ENCODE data around the gene ABHD12.

ABHD12 gene

DNA sequence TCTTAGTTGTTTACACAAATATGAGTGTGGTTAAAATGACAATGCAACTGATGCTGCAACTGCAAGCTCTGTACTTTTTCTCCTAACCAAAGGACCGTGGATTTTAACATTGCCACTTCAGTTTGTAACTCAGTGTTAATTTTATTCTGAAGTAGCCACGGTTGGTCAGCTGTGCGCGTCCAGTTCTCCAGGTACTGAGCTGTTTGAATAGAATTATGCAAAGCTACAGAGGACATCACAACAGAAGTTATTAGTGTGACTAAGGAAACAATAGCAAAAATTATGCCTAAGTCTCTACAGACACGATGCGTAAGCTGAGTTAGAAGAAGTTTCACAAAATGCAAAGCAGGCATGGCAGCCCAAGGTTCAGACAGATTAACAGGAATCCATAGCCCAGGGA is 4.4 kb upstream of the ABHD12 start:
- no peak overlapping the region for H3K23ac ChIP-seq (ENCODE audit: low read length)
- no peak overlapping the region for H3K4ac ChIP-seq (ENCODE audit: low read depth, low read length)
- H2BK5ac ChIP-seq (ENCODE audit: low read length): no peak overlapping the region
- H4K8ac ChIP-seq (ENCODE audit: low read depth, low read length): no peak overlapping the region
- H2AK5ac ChIP-seq (ENCODE audit: low read length): no peak overlapping the region
- no peak for DNase-seq
- no peaks in the 10 kb centered on the region for H3K79me1 ChIP-seq (ENCODE audit: low read length)
- H3K27me3 ChIP-seq (ENCODE audit: insufficient read depth, low read length, poor library complexity): no peaks in the 10 kb centered on the region
- H3K79me2 ChIP-seq (ENCODE audit: control insufficient read depth, insufficient read depth, low read length): peaks cover under 1% of the 10 kb centered on the region
- H3K4me1 ChIP-seq (ENCODE audit: control insufficient read depth, low read depth, low read length): peaks cover 4% of the 10 kb centered on the region
- no peak overlapping the region for H4K5ac ChIP-seq (ENCODE audit: low read length)
- no peak overlapping the region for H3K27ac ChIP-seq (ENCODE audit: low read depth, low read length)
- no CpG with 5 or more reads among the region's 6 CpGs for WGBS (ENCODE audit: extremely low coverage, insufficient coverage, low lambda C conversion rate)
- H3K18ac ChIP-seq (ENCODE audit: low read length): no peak overlapping the region
- H2BK15ac ChIP-seq (replicated peaks; ENCODE audit: low read depth): no peak overlapping the region
- no peak overlapping the region for H2BK120ac ChIP-seq (ENCODE audit: low read depth, low read length)
- H3K4me2 ChIP-seq (ENCODE audit: low read length): no peak overlapping the region
- H3K9ac ChIP-seq (ENCODE audit: low read length): no peak overlapping the region
- no peak overlapping the region for H3K56ac ChIP-seq (ENCODE audit: low read length)
- no peaks in the 10 kb centered on the region for H3K36me3 ChIP-seq (ENCODE audit: control insufficient read depth, insufficient read depth, low read length)
- no peak overlapping the region for H3K4me3 ChIP-seq (ENCODE audit: low read length)

DNA sequence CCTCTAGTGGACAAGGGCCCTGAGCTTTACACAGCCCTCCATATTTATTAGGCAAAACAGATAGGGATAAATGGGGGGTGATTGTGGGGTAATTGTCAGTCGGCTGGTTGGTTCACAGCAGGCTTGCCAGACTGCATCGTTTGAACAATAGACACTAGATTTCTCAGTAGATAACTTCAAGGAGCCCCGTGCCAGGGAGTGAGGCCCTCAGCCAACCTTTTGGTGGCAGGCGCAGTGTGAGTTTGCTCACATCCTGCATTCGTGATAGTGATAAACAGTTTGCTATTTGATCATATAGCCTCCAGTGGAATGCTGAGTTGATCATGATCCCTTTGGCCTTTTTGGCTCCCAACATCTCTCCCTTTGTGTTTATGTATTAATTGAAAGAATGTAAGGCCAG is 3.6 kb upstream of the ABHD12 start:
- no peak overlapping the region for H3K4me3 ChIP-seq (ENCODE audit: low read length)
- no peak overlapping the region for H3K9ac ChIP-seq (ENCODE audit: low read length)
- H3K36me3 ChIP-seq (ENCODE audit: control insufficient read depth, insufficient read depth, low read length): no peaks in the 10 kb centered on the region
- no peak overlapping the region for H3K18ac ChIP-seq (ENCODE audit: low read length)
- no peak overlapping the region for H2BK5ac ChIP-seq (ENCODE audit: low read length)
- no CpG with 5 or more reads among the region's 5 CpGs for WGBS (ENCODE audit: extremely low coverage, insufficient coverage, low lambda C conversion rate)
- no peak overlapping the region for H3K27ac ChIP-seq (ENCODE audit: low read depth, low read length)
- no peak overlapping the region for H3K4me2 ChIP-seq (ENCODE audit: low read length)
- H3K4me1 ChIP-seq (ENCODE audit: control insufficient read depth, low read depth, low read length): peaks cover 6% of the 10 kb centered on the region
- H3K27me3 ChIP-seq (ENCODE audit: insufficient read depth, low read length, poor library complexity): no peaks in the 10 kb centered on the region
- DNase-seq: peak; percentile 70
- H2BK15ac ChIP-seq (replicated peaks; ENCODE audit: low read depth): no peak overlapping the region
- H2BK120ac ChIP-seq (ENCODE audit: low read depth, low read length): no peak overlapping the region
- H4K5ac ChIP-seq (ENCODE audit: low read length): no peak overlapping the region
- H2AK5ac ChIP-seq (ENCODE audit: low read length): no peak overlapping the region
- H3K23ac ChIP-seq (ENCODE audit: low read length): no peak overlapping the region
- no peak overlapping the region for H3K4ac ChIP-seq (ENCODE audit: low read depth, low read length)
- H4K8ac ChIP-seq (ENCODE audit: low read depth, low read length): no peak overlapping the region
- H3K79me1 ChIP-seq (ENCODE audit: low read length): peaks cover 3% of the 10 kb centered on the region
- no peak overlapping the region for H3K56ac ChIP-seq (ENCODE audit: low read length)
- peaks cover 8% of the 10 kb centered on the region for H3K79me2 ChIP-seq (ENCODE audit: control insufficient read depth, insufficient read depth, low read length)

DNA sequence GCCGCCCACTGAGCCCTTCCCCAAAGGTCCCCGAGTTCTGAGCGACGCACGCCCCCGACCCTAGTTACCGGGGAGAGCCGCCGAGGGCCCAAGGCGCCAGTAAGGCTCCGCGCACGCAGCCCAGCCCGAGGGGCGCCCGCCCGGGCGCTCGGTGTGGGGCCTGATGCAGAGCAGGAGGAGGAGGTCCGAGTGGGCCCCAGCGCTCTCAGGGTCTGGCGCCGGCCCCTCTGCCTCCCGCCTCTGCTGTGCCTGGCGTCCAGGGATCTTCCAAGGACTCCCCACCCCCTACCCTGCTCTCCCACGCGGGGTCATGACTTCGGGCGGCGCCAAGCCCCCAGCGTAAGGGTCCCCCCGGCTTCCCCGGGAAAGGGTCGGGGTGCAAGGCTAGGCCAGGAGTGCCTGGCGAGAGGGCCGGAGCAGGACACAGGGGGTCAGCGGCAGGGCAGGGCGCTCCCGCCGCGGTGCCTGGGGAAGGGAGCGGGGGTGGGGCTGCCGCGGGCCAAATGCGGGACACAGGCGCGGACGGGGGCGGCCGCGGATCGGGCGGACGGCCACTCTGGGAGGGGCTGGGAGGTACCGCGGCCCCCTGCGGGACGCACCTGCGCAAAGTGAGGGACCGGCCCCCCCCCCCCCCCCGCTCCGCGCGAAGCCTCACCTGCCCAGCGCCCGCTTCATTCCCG is 637 bp downstream of the ABHD12 start:
- Histone ChIP-seq H3K4ac (ENCODE audit: low read depth, low read length) (peak overlapping the region; percentile 46), H3K4me2 (ENCODE audit: low read length) (peak overlapping the region; percentile 97), H3K27me3 (ENCODE audit: insufficient read depth, low read length, poor library complexity) (no peaks in the 10 kb centered on the region), H3K9ac (ENCODE audit: low read length) (peak overlapping the region; percentile 89), H3K27ac (ENCODE audit: low read depth, low read length) (peak overlapping the region; percentile 91), H3K36me3 (ENCODE audit: control insufficient read depth, insufficient read depth, low read length) (no peaks in the 10 kb centered on the region), H2BK15ac (replicated peaks; ENCODE audit: low read depth) (no peak overlapping the region), H3K4me1 (ENCODE audit: control insufficient read depth, low read depth, low read length) (peaks cover 7% of the 10 kb centered on the region), H2BK120ac (ENCODE audit: low read depth, low read length) (no peak overlapping the region), H4K8ac (ENCODE audit: low read depth, low read length) (no peak overlapping the region), H3K56ac (ENCODE audit: low read length) (peak overlapping the region; percentile 98), H3K4me3 (ENCODE audit: low read length) (peak overlapping the region; percentile 80), H4K5ac (ENCODE audit: low read length) (no peak overlapping the region), H3K79me2 (ENCODE audit: control insufficient read depth, insufficient read depth, low read length) (peaks cover 23% of the 10 kb centered on the region), H2AK5ac (ENCODE audit: low read length) (no peak overlapping the region), H3K23ac (ENCODE audit: low read length) (no peak overlapping the region), H2BK5ac (ENCODE audit: low read length) (peak overlapping the region; percentile 59), H3K18ac (ENCODE audit: low read length) (peak overlapping the region; percentile 9), H3K79me1 (ENCODE audit: low read length) (peaks cover 8% of the 10 kb centered on the region)
- peak; percentile 48 for DNase-seq
- no CpG with 5 or more reads among the region's 67 CpGs for WGBS (ENCODE audit: extremely low coverage, insufficient coverage, low lambda C conversion rate)

DNA sequence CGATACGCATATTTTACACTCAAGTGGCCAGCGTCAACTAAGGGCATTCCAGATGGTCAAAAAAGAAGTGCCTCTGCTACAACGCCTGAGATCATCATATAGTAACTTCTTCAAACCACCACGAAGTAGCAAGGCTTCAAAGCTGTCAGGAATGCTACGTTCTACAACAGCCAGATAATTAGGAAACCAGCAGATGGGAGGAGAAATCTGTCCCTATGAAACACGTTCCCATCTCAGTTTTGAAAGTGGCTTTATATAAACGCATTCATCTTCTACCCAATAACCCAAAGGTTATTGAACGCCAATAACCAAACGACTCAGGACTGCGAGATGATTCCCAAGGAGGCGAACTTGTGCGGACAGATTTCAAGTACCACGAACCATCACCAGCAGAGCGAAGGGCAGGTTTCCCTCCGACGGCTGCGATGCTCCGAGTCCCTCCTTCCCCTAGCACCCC is 1.2 kb downstream of the ABHD12 start:
- peak overlapping the region; percentile 89 for H3K9ac ChIP-seq (ENCODE audit: low read length)
- DNase-seq: peak; percentile 46
- H2AK5ac ChIP-seq (ENCODE audit: low read length): no peak overlapping the region
- H4K8ac ChIP-seq (ENCODE audit: low read depth, low read length): no peak overlapping the region
- H3K4me1 ChIP-seq (ENCODE audit: control insufficient read depth, low read depth, low read length): peaks cover 7% of the 10 kb centered on the region
- no CpG with 5 or more reads among the region's 19 CpGs for WGBS (ENCODE audit: extremely low coverage, insufficient coverage, low lambda C conversion rate)
- no peaks in the 10 kb centered on the region for H3K36me3 ChIP-seq (ENCODE audit: control insufficient read depth, insufficient read depth, low read length)
- no peak overlapping the region for H2BK15ac ChIP-seq (replicated peaks; ENCODE audit: low read depth)
- peak overlapping the region; percentile 80 for H3K4me3 ChIP-seq (ENCODE audit: low read length)
- no peak overlapping the region for H3K27ac ChIP-seq (ENCODE audit: low read depth, low read length)
- H2BK5ac ChIP-seq (ENCODE audit: low read length): no peak overlapping the region
- no peak overlapping the region for H3K4ac ChIP-seq (ENCODE audit: low read depth, low read length)
- H3K79me1 ChIP-seq (ENCODE audit: low read length): peaks cover 8% of the 10 kb centered on the region
- H3K56ac ChIP-seq (ENCODE audit: low read length): peak overlapping the region; percentile 98
- H2BK120ac ChIP-seq (ENCODE audit: low read depth, low read length): no peak overlapping the region
- peak overlapping the region; percentile 97 for H3K4me2 ChIP-seq (ENCODE audit: low read length)
- H3K23ac ChIP-seq (ENCODE audit: low read length): peak overlapping the region; percentile 89
- H3K18ac ChIP-seq (ENCODE audit: low read length): peak overlapping the region; percentile 9
- H3K79me2 ChIP-seq (ENCODE audit: control insufficient read depth, insufficient read depth, low read length): peaks cover 26% of the 10 kb centered on the region
- H3K27me3 ChIP-seq (ENCODE audit: insufficient read depth, low read length, poor library complexity): no peaks in the 10 kb centered on the region
- H4K5ac ChIP-seq (ENCODE audit: low read length): no peak overlapping the region

DNA sequence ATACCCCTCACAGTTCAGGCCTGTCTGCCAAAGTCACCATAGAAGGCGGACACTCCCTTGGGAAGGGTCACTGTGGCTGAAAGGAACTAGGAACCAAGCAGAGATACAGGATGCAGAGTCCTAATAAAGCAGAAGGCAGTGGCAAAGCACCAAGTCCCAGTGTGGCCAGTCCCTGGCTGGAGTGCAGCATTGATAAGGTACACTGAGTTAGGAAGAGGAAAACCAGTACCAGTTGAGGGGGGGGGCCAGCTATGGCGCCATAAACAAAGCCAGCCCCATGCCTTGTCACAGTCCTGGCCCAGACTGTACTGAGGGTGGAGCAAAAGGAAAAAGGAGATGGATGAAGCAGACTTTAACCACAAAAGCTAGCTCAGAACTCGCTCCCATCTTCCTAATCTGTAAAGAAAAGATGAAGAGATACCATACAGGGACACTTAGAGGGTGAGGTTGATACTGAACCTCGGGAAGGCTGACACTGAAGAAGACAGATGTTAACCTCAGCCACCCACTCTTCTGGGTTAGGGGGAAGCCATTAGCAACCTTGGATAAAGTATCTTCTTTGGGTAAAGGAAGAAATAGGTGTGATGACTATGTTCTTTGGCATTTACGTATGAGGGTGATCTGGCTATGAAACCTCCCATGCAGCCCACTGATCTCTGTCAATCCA is 7.8 kb downstream of the ABHD12 start:
- Histone ChIP-seq H3K4me3 (ENCODE audit: low read length) (no peak overlapping the region), H3K23ac (ENCODE audit: low read length) (no peak overlapping the region), H3K56ac (ENCODE audit: low read length) (no peak overlapping the region), H3K4ac (ENCODE audit: low read depth, low read length) (no peak overlapping the region), H3K79me1 (ENCODE audit: low read length) (peaks cover 25% of the 10 kb centered on the region), H3K4me1 (ENCODE audit: control insufficient read depth, low read depth, low read length) (no peaks in the 10 kb centered on the region), H3K4me2 (ENCODE audit: low read length) (no peak overlapping the region), H2BK120ac (ENCODE audit: low read depth, low read length) (no peak overlapping the region), H4K5ac (ENCODE audit: low read length) (no peak overlapping the region), H3K18ac (ENCODE audit: low read length) (no peak overlapping the region), H3K79me2 (ENCODE audit: control insufficient read depth, insufficient read depth, low read length) (peaks cover 43% of the 10 kb centered on the region), H3K27ac (ENCODE audit: low read depth, low read length) (no peak overlapping the region), H2AK5ac (ENCODE audit: low read length) (no peak overlapping the region), H4K8ac (ENCODE audit: low read depth, low read length) (no peak overlapping the region), H2BK15ac (replicated peaks; ENCODE audit: low read depth) (no peak overlapping the region), H3K27me3 (ENCODE audit: insufficient read depth, low read length, poor library complexity) (no peaks in the 10 kb centered on the region), H2BK5ac (ENCODE audit: low read length) (no peak overlapping the region), H3K36me3 (ENCODE audit: control insufficient read depth, insufficient read depth, low read length) (peaks cover 2% of the 10 kb centered on the region), H3K9ac (ENCODE audit: low read length) (no peak overlapping the region)
- no CpG with 5 or more reads among the region's 5 CpGs for WGBS (ENCODE audit: extremely low coverage, insufficient coverage, low lambda C conversion rate)
- DNase-seq: no peak
